Keratinocyte (primary cell): Measurements from ENCODE around the gene CCDC179. TPM values are rescaled to one million over a fixed set of nuclear protein-coding genes. Genes with fewer than 3 reads are reported as not detected.

Experiments used
- DNase-seq: peaks from one replicate; pipeline ENCODE4 v3.0.0-alpha.2; 2011; ENCODE audit warnings: low read depth, missing footprints, low spot score
- FAIRE-seq: peaks from 2 replicates; lab custom pipeline; 2011; peaks lifted over from hg19 to GRCh38; lab: Jason Lieb, UNC
- H2AFZ ChIP-seq: 2 replicates; pipeline ENCODE4 v1.6.0; 2012; ENCODE audit warnings: low read length, control low read depth, inconsistent platforms; ENCODE audit not compliant: control insufficient read depth
- H3K27ac ChIP-seq: 2 replicates; pipeline ENCODE4 v1.5.1; 2011; ENCODE audit warnings: low read length; ENCODE audit not compliant: control insufficient read depth, insufficient read depth
- H3K27me3 ChIP-seq: 3 replicates; pipeline ENCODE4 v1.6.0; 2011; ENCODE audit warnings: low read length; ENCODE audit not compliant: control insufficient read depth, insufficient read depth; ENCODE audit errors: extremely low read depth
- H3K36me3 ChIP-seq, 2 experiments: 2 replicates in 1 of 2; 3 replicates in 1 of 2; pipeline ENCODE4 v1.5.1; 2011; ENCODE audit warnings: low read length in 2 of 2, mild to moderate bottlenecking in 1 of 2; ENCODE audit not compliant: control insufficient read depth in 2 of 2, insufficient read depth in 2 of 2; ENCODE audit errors: extremely low read depth in 1 of 2
- H3K4me1 ChIP-seq: 3 replicates; pipeline ENCODE4 v1.5.1; 2011; ENCODE audit warnings: low read length; ENCODE audit not compliant: control insufficient read depth, insufficient read depth; ENCODE audit errors: extremely low read depth
- H3K4me2 ChIP-seq: 3 replicates; pipeline ENCODE4 v1.6.0; 2011; ENCODE audit warnings: low read depth, low read length; ENCODE audit not compliant: control insufficient read depth, insufficient read depth; ENCODE audit errors: extremely low read depth
- H3K4me3 ChIP-seq, 3 experiments: fragments of 200-600 bp in 1 of 3; sonication (generic) in 1 of 3; 2 replicates in 2 of 3; 3 replicates in 1 of 3; pipeline ENCODE4 v1.5.1; 2011 to 2016; ENCODE audit warnings: low read length in 3 of 3, mild to moderate bottlenecking in 3 of 3, control low read depth in 2 of 3, inconsistent platforms in 1 of 3, low read depth in 1 of 3, mixed read lengths in 1 of 3, mixed run types in 1 of 3, moderate library complexity in 1 of 3; ENCODE audit not compliant: control insufficient read depth in 2 of 3, insufficient read depth in 2 of 3; ENCODE audit errors: extremely low read depth in 1 of 3
- H3K79me2 ChIP-seq: 2 replicates; pipeline ENCODE4 v1.6.0; 2012; ENCODE audit warnings: low read length; ENCODE audit not compliant: control insufficient read depth, insufficient read depth
- H3K9ac ChIP-seq: 3 replicates; pipeline ENCODE4 v1.6.0; 2011; ENCODE audit warnings: low read length; ENCODE audit not compliant: control insufficient read depth, insufficient read depth; ENCODE audit errors: extremely low read depth
- H3K9me1 ChIP-seq: 3 replicates; pipeline ENCODE4 v1.6.0; 2011; ENCODE audit warnings: low read length; ENCODE audit not compliant: control insufficient read depth, insufficient read depth; ENCODE audit errors: extremely low read depth
- H3K9me3 ChIP-seq: 2 replicates; pipeline ENCODE4 v1.5.1; 2012; ENCODE audit warnings: low read depth, low read length; ENCODE audit not compliant: control insufficient read depth
- H4K20me1 ChIP-seq: 3 replicates; pipeline ENCODE4 v1.6.0; 2011; ENCODE audit warnings: low read length; ENCODE audit not compliant: control insufficient read depth, insufficient read depth; ENCODE audit errors: extremely low read depth
- CTCF ChIP-seq, 3 experiments: IDR thresholded peaks in 1 of 3; conservative IDR thresholded peaks in 1 of 3; optimal IDR thresholded peaks in 1 of 3; 2 replicates in 2 of 3; 3 replicates in 1 of 3; pipeline versions ENCODE3 to v1.5.1; 2011; ENCODE audit warnings: low read length in 3 of 3, mild to moderate bottlenecking in 3 of 3, moderate library complexity in 2 of 3, control low read depth in 1 of 3, inconsistent platforms in 1 of 3; ENCODE audit not compliant: insufficient read depth in 2 of 3; ENCODE audit errors: extremely low read depth in 1 of 3
- EZH2 ChIP-seq: IDR thresholded peaks from one replicate; pipeline ENCODE4 v1.6.1; 2012; ENCODE audit warnings: inconsistent platforms, mild to moderate bottlenecking, low read length, moderate library complexity
- dilution Hi-C: fragments of 300-500 bp; cut with MboI; formaldehyde crosslinking; loops from one replicate; pipeline ENCODE4 v1.7.0; 2020; ENCODE audit warnings: low sequenced_read_pairs; ENCODE audit not compliant: extremely low pct_ligation_motif_present
- polyA plus RNA-seq, 5 experiments: library from polyadenylated mRNA; depleted of rRNA in 3 of 5; stranded (reverse) in 3 of 5; stranded (forward) in 1 of 5; unstranded in 1 of 5; fragments of >200 nt; gene quantifications; 1 replicate in 1 of 5; 2 replicates in 3 of 5; 3 replicates in 1 of 5; pipeline versions ENCODE4 v1.2.1 to v1.2.3, GENCODE V29; 2011 to 2012; ENCODE audit warnings: missing spikeins in 2 of 5, low read depth in 1 of 5, low replicate concordance in 1 of 5

CCDC179 gene
- polyA plus RNA-seq, 1 donor (not counting 4 experiments of a cell fraction or from before 2014, with no cell fraction given): not detected

- H3K79me2 ChIP-seq: no peaks in the 10 kb centered on the region
- H3K4me3 ChIP-seq: no peak overlapping the region
- TF ChIP-seq EZH2 (no peak), CTCF (optimal IDR thresholded peaks at IDR 0.05 in 1 of 3, IDR thresholded peaks at IDR 0.05 in 1 of 3, conservative IDR thresholded peaks at IDR 0.05 in 1 of 3; ENCODE audit: extremely low read depth in 1 of 3, insufficient read depth in 2 of 3, low read length in 3 of 3) (no peak)
- H3K4me1 ChIP-seq: no peaks in the 10 kb centered on the region
- H4K20me1 ChIP-seq: no peaks in the 10 kb centered on the region
- DNase-seq: no peak
- FAIRE-seq: no peak
- no peaks in the 10 kb centered on the region for H3K9me1 ChIP-seq
- H3K36me3 ChIP-seq: no peaks in the 10 kb centered on the region
- H2AFZ ChIP-seq: no peak overlapping the region
- no peak overlapping the region for H3K9ac ChIP-seq
- H3K9me3 ChIP-seq: no peaks in the 10 kb centered on the region
- H3K27ac ChIP-seq: no peak overlapping the region
- dilution Hi-C loops: no loop called here
- no peaks in the 10 kb centered on the region for H3K27me3 ChIP-seq
- no peak overlapping the region for H3K4me2 ChIP-seq
These were observed 18.3 kb upstream of the CCDC179 start for GRCh38 chr11:22878604-22879003.

GRCh38 chr11:22878039-22878438 lies 17.8 kb upstream of the CCDC179 start:
- no peak for FAIRE-seq
- no peaks in the 10 kb centered on the region for H3K9me3 ChIP-seq
- no peaks in the 10 kb centered on the region for H4K20me1 ChIP-seq
- no peaks in the 10 kb centered on the region for H3K4me1 ChIP-seq
- no peak overlapping the region for H3K27ac ChIP-seq
- DNase-seq: no peak
- no peaks in the 10 kb centered on the region for H3K36me3 ChIP-seq
- H3K79me2 ChIP-seq: no peaks in the 10 kb centered on the region
- dilution Hi-C loops: no loop called here
- H3K27me3 ChIP-seq: no peaks in the 10 kb centered on the region
- no peak overlapping the region for H3K4me3 ChIP-seq
- no peak overlapping the region for H3K4me2 ChIP-seq
- H3K9me1 ChIP-seq: no peaks in the 10 kb centered on the region
- TF ChIP-seq EZH2: no peak
- TF ChIP-seq CTCF (optimal IDR thresholded peaks at IDR 0.05 in 1 of 3, IDR thresholded peaks at IDR 0.05 in 1 of 3, conservative IDR thresholded peaks at IDR 0.05 in 1 of 3; ENCODE audit: extremely low read depth in 1 of 3, insufficient read depth in 2 of 3, low read length in 3 of 3): no peak
- no peak overlapping the region for H3K9ac ChIP-seq
- no peak overlapping the region for H2AFZ ChIP-seq
